CD4-positive, alpha-beta T cell treated with Interleukin-6 for 4 hours (primary cell): ENCODE results near the gene ITGB3.
"Not testable (repeated sequence)": the region's sequence is repeated elsewhere in the genome, so short reads cannot be mapped to it uniquely, and the experiment has no call there.

Experiments used
- DNase-seq: peaks from one replicate; pipeline ENCODE4 v3.0.0-alpha.2; 2020; ENCODE audit warnings: mixed read lengths

Gene ITGB3

DNA sequence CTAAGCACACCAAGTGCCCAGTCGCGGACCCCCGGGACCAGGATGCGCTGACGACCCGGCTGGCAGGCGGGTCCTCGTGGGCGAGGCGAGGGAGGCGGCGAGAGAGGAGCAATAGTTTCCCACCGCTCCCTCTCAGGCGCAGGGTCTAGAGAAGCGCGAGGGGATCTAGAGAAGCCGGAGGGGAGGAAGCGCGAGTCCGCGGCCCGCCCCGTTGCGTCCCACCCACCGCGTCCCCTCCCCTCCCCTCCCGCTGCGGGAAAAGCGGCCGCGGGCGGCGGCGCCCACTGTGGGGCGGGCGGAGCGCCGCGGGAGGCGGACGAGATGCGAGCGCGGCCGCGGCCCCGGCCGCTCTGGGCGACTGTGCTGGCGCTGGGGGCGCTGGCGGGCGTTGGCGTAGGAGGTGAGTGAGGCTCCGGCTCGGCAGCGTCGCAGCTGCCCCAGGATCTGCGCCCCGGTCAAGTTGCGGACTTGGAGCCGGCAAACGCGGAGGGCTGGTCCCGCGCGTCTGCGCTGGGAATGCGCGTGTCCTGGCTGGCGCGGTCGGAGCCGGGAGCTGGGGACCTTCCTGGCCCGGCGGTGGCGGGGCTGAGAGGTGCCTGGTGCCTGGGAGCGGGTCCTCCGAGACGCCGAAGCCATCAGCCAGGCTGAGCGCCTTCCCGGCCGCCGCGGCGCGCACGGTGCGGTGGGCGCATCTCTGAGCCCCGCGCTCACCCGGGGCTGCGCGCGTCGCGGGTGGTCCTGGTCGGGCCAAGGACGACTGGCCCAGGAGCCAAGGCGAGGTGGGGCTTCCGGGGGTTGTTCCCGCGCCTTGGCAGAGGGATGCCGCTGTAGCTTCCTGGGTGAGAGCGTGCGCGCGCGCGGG is at the start of gene ITGB3:
ITGB3 (plus strand) TSS at position 287 of the 862 bp plus-strand sequence; CDS start at position 322, 35 bp downstream.
- DNase-seq: peak; percentile 70

GRCh38 chr17:47203984-47204721 is 49.5 kb upstream of the ITGB3 start:
- DNase-seq: peak; percentile 71

GRCh38 chr17:47204722-47205418 is 48.8 kb upstream of the ITGB3 start:
- DNase-seq: peak; percentile 55

GRCh38 chr17:47205419-47205963 is 48.1 kb upstream of the ITGB3 start:
- DNase-seq: peak; percentile 78

DNA sequence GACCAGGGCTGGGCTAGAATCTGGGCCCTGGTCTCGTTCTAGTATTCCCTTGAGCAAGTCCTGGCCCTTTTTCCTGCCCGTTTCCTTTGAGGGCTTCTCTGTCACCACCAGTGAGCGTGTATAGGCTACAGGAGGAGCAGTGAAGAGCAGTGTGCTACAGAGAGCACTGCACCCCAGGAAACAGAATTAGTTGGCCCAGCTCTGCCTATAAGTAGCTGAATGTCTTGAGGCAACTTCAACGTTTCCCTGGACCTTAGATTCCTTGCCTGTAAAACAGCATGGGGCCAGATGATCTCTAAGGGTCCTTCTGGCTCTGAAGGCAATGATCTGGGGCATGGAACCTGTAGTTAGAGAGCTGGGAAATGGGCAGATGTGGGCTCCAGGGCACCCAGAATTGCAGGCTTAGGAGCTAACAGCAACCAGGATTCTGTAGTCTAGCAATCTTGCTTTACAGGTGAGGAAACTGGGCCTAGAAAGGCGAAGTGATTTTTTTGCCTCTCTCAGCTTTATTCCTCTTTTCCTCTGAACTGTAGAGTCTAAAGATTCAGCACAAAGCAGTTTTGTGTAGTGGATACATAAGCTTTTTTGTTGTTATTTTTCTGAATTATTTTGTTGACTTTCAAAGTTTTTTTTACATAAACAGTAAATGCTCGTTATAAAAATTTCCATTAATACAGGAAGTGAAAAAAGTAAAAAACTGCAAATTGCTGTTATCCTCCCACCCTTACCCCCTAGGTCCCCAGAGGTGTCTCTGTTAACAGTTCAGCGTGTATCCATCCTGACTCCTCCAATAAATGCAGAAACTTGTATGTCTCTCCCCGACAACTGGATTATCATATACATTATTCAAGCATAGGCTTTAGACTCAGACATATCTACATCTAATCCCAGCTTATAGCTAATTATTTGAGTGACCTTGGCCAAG is 46.2 kb upstream of the ITGB3 start:
- DNase-seq: no peak

DNA sequence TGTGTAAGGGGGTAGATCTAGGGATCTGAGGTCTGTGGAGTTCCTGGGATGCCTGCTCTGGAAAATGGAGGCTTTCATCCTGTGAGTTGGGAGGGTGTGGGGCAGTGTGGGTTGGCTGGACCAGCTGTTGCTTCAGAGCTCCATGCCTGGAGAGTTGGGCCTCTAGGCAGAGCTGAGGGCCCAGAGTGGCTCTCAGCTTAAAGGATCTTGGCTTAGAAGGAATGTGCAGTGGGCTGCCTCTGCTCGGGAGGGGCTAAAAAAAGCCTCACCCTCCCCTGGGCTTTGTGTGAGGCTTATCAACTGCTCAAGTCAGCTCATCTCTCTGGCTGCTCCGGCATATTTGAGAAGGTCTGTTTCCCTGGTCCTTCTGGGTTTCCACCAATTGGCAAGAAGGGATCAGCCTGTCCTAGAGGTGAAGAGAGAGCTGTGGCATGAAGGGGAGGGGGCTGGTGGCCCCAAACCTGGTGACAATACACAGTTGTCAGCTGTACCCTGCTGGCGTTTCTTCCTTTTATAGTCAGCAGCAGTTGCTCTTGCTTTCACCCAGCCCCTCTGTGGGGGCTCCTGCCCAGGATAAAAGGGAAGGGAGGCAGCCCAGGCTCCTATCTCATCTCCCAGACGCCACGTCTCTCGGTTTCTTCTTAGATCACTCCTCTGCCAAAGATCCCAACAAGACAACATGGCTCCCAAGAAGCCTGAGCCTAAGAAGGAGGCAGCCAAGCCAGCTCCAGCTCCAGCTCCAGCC is 44.7 kb upstream of the ITGB3 start, which contains the start of gene MYL4:
MYL4 (plus strand) TSS at position 605 of the 745 bp plus-strand sequence; CDS start at position 680, 75 bp downstream.
- no peak for DNase-seq

- DNase-seq: no peak
These were observed 44.1 kb upstream of the ITGB3 start for GRCh38 chr17:47209499-47209898.

- DNase-seq: no peak
These were observed 43.5 kb upstream of the ITGB3 start for GRCh38 chr17:47210105-47210504.

GRCh38 chr17:47210779-47211178 is 42.8 kb upstream of the ITGB3 start:
- no peak for DNase-seq

DNA sequence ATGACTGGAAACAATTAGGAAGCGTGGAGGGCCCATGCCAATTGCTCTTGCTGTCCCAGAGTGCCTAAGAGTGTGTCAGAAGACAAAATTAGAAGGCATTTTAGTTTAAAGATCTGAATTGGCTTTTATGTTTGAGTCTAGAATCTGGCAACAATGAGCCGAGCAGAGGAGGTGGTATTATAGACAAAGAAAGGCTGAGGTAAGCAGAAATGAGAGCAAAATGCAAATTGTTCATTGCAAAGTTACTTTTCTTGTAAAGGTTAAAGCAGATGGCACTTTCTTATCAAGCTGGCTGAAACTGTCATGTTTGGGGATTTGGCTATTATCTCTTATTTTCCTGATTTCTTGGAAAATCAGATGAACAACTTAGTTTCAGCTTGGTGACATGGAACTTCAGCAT is 41.2 kb upstream of the ITGB3 start:
- no peak for DNase-seq

- DNase-seq: no peak
These were observed 40.1 kb upstream of the ITGB3 start for GRCh38 chr17:47213540-47213939.

GRCh38 chr17:47214931-47215330 is 38.7 kb upstream of the ITGB3 start:
- DNase-seq: no peak

DNA sequence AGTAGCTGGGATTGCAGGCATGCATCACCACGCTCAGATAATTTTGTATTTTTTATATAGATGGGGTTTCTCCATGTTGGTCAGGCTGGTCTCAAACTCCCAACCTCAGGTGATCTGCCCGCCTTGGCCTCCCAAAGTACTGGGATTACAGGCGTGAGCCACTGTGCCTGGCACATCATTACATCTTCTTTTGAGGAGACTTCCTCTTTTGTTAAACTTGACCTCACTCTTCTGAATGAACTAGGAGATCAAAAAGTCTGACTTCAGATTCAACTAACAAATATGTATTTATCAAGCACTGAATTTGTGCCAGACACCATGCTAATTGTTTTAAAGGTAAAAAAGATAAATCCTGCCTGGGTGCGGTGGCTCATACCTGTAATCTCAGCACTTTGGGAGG is 36.8 kb upstream of the ITGB3 start:
- DNase-seq: not testable (repeated sequence)

DNA sequence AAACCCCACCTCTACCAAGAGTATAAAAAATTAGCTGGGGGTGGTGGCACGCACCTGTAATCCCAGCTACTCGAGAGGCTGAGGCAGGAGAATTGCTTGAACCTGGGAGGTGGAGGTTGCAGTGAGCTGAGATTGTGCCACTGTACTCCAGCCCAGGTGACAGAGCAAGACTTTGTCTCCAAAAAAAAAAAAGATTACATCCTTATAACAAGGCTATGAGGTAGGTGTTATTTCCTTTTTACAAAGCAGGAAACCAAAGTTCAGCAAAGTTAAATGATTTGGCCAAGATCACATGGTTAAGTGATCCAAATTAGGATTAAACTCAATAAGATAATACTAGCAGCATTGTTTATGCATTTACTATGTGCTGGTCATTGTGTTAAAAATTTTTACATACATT is 36.3 kb upstream of the ITGB3 start:
- DNase-seq: not testable (repeated sequence)

GRCh38 chr17:47218896-47219430 is 34.7 kb upstream of the ITGB3 start:
- DNase-seq: no peak

DNA sequence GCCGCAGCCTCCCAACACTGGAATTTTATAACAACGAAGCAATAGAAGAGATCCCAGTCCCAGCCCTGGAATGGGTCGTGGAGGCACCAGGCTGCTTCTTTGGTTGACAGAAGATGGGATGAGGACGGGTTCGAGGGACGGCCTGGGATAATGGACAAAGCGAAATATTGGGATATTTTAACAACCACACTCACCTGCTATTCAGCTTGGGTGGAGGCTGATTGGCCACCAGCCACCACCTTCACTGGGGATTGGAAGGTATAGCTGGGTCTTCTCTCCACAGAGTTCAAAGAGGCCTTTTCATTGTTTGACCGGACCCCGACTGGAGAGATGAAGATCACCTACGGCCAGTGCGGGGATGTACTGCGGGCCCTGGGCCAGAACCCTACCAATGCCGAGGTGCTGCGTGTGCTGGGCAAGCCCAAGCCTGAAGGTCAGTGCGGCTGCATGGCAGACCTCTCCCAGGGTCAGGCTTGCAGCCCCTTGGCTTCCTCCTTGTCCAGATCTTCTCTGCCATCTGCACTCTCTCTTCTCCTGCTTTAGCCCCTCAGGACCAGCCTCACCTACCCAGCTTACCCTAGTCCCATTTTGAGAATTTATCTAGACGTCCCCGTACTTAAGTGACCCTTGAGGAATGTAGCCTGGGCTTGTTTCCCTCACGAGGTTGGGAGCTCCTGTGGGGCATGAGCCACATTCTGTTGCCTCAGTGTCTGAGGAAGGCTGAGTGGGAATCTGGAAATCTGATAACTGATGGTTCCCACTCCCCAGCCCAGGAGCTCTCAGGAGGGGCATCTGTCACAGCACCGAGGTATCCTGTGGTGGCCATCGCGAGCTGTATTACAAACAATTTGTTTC is 33.8 kb upstream of the ITGB3 start:
- DNase-seq: no peak

- no peak for DNase-seq
These were observed 33.1 kb upstream of the ITGB3 start for GRCh38 chr17:47220531-47220999.

- no peak for DNase-seq
These were observed 32.5 kb upstream of the ITGB3 start for GRCh38 chr17:47221154-47221553.

- DNase-seq: no peak
These were observed 31.6 kb upstream of the ITGB3 start for GRCh38 chr17:47222047-47222446.

- DNase-seq: no peak
These were observed 30.6 kb upstream of the ITGB3 start for GRCh38 chr17:47223007-47223406.
